Tibial nerve (tissue), 4 donors: ENCODE data around the gene DYNC1LI1. TPM values are rescaled to one million over a fixed set of nuclear protein-coding genes. Genes with fewer than 3 reads are reported as not detected.

Experiments
- DNase-seq, 2 donors: peaks; one replicate each; pipeline ENCODE4 v3.0.0-alpha.2; 2019; ENCODE audit warnings: low spot score in 2 of 2
- H3K27ac ChIP-seq, 4 donors: fragments of 200-600 bp; sonication (generic) in 3 of 4; one replicate each; pipeline ENCODE4 v1.5.1; 2017 to 2019; ENCODE audit warnings: mild to moderate bottlenecking in 1 of 4
- H3K27me3 ChIP-seq, 2 donors: fragments of 200-600 bp; sonication (generic) in 1 of 2; one replicate each; pipeline versions ENCODE4 v1.5.1 to v1.6.0; 2017 to 2019
- H3K36me3 ChIP-seq, 3 donors: fragments of 200-600 bp; sonication (generic); one replicate each; pipeline ENCODE4 v1.5.1; 2018 to 2019
- H3K4me1 ChIP-seq, 4 donors: fragments of 200-600 bp; sonication (generic) in 3 of 4; one replicate each; pipeline ENCODE4 v1.5.1; 2017 to 2019
- H3K4me3 ChIP-seq, 4 donors: fragments of 200-600 bp; sonication (generic) in 3 of 4; one replicate each; pipeline ENCODE4 v1.5.1; 2017 to 2019; ENCODE audit warnings: mild to moderate bottlenecking in 1 of 4, moderate library complexity in 1 of 4
- H3K9me3 ChIP-seq, 4 donors: fragments of 200-600 bp; sonication (generic) in 3 of 4; one replicate each; pipeline ENCODE4 v1.5.1; 2017 to 2019
- CTCF ChIP-seq, 5 experiments: fragments of 200-600 bp in 3 of 5; fragments of 450-650 bp in 2 of 5; sonication (generic) in 3 of 5; IDR thresholded peaks; one replicate each; pipeline ENCODE4 v1.5.1; 2016 to 2019; ENCODE audit warnings: antibody characterized with exemption in 5 of 5, mild to moderate bottlenecking in 3 of 5, moderate library complexity in 2 of 5
- EP300 ChIP-seq, 2 donors: sonication (generic); formaldehyde crosslinking; IDR thresholded peaks; one replicate each; pipeline ENCODE4 v1.6.1; 2017; ENCODE audit warnings: antibody characterized with exemption in 2 of 2, mild to moderate bottlenecking in 1 of 2
- POLR2A ChIP-seq, 2 donors: fragments of 450-650 bp; IDR thresholded peaks; one replicate each; pipeline ENCODE4 v1.6.1; 2017; ENCODE audit warnings: antibody characterized with exemption in 2 of 2, mild to moderate bottlenecking in 2 of 2, moderate library complexity in 2 of 2
- WGBS, 2 donors: methylation state at CpG; one replicate each; pipeline ENCODE4 v1.1.5; 2018; 5-methylcytosine and 5-hydroxymethylcytosine counted together
- total RNA-seq, 4 donors: library from RNA; depleted of rRNA; stranded (reverse); fragments of >200 nt; gene quantifications; one replicate each; pipeline ENCODE4 v1.1.0, GENCODE V29; 2016

Gene DYNC1LI1
- total RNA-seq, 4 donors from 2014 or later = 19.0 to 39.6 (median 23.9) TPM

GRCh38 chr3:32552013-32552412 is 18.6 kb downstream of the DYNC1LI1 start:
- Histone ChIP-seq H3K4me1 (peaks cover 0 to 26% (median 0%) of the 10 kb centered on the region in 4 donors), H3K27me3 (no peaks in the 10 kb centered on the region)

GRCh38 chr3:32551496-32551895 is 19.2 kb downstream of the DYNC1LI1 start:
- no peak overlapping the region for H3K4me3 ChIP-seq
- no peaks in the 10 kb centered on the region for H3K27me3 ChIP-seq
- H3K4me1 ChIP-seq = peaks cover 0 to 26% (median 0%) of the 10 kb centered on the region in 4 donors
- TF ChIP-seq POLR2A (IDR thresholded peaks at IDR 0.05) (no peak), CTCF (IDR thresholded peaks at IDR 0.05) (no peak), EP300 (IDR thresholded peaks at IDR 0.05) (no peak)
- peaks cover 0 to 4% (median 0%) of the 10 kb centered on the region in 3 donors for H3K36me3 ChIP-seq
- H3K27ac ChIP-seq = no peak overlapping the region
- no peak for DNase-seq
- no peaks in the 10 kb centered on the region for H3K9me3 ChIP-seq

More at GRCh38 chr3:32552013-32552412, 18.6 kb downstream of the DYNC1LI1 start:
- no peaks in the 10 kb centered on the region for H3K9me3 ChIP-seq
- no peak for TF ChIP-seq EP300 (IDR thresholded peaks at IDR 0.05)
- no peak for TF ChIP-seq POLR2A (IDR thresholded peaks at IDR 0.05)
- TF ChIP-seq CTCF (IDR thresholded peaks at IDR 0.05) = no peak
- H3K27ac ChIP-seq = no peak overlapping the region
- no peak for DNase-seq
- no peak overlapping the region for H3K4me3 ChIP-seq
- 94 to 95% methylated on average over 1 of the region's 1 CpG for WGBS, 2 donors
- no peaks in the 10 kb centered on the region for H3K36me3 ChIP-seq

GRCh38 chr3:32551087-32551486 is 19.6 kb downstream of the DYNC1LI1 start:
- no peaks in the 10 kb centered on the region for H3K27me3 ChIP-seq
- no peak for TF ChIP-seq CTCF (IDR thresholded peaks at IDR 0.05)
- peaks cover 0 to 8% (median 0%) of the 10 kb centered on the region in 3 donors for H3K36me3 ChIP-seq
- 89 to 96% methylated on average over 2 of the region's 2 CpGs for WGBS, 2 donors
- H3K9me3 ChIP-seq = no peaks in the 10 kb centered on the region
- H3K4me3 ChIP-seq = no peak overlapping the region
- no peak for DNase-seq
- H3K27ac ChIP-seq = no peak overlapping the region
- peaks cover 0 to 26% (median 0%) of the 10 kb centered on the region in 4 donors for H3K4me1 ChIP-seq

- H3K4me3 ChIP-seq = no peak overlapping the region
- TF ChIP-seq EP300 (IDR thresholded peaks at IDR 0.05) = no peak
- TF ChIP-seq POLR2A (IDR thresholded peaks at IDR 0.05) = no peak
- TF ChIP-seq CTCF (IDR thresholded peaks at IDR 0.05) = no peak
- no peaks in the 10 kb centered on the region for H3K4me1 ChIP-seq
- H3K27ac ChIP-seq = no peak overlapping the region
- peaks cover 0 to 18% (median 0%) of the 10 kb centered on the region in 3 donors for H3K36me3 ChIP-seq
- H3K9me3 ChIP-seq = no peaks in the 10 kb centered on the region
- H3K27me3 ChIP-seq = no peaks in the 10 kb centered on the region
- no peak for DNase-seq
Measured at GRCh38 chr3:32545305-32545704, 25.4 kb downstream of the DYNC1LI1 start.

GRCh38 chr3:32544894-32545293 is 25.8 kb downstream of the DYNC1LI1 start:
- H3K4me3 ChIP-seq = no peak overlapping the region
- H3K27ac ChIP-seq = no peak overlapping the region
- TF ChIP-seq CTCF (IDR thresholded peaks at IDR 0.05) = no peak
- TF ChIP-seq EP300 (IDR thresholded peaks at IDR 0.05) = no peak
- no peak for TF ChIP-seq POLR2A (IDR thresholded peaks at IDR 0.05)
- H3K27me3 ChIP-seq = no peaks in the 10 kb centered on the region
- H3K9me3 ChIP-seq = no peaks in the 10 kb centered on the region
- no peaks in the 10 kb centered on the region for H3K4me1 ChIP-seq
- 72 to 78% methylated on average over 2 of the region's 2 CpGs for WGBS, 2 donors
- no peak for DNase-seq
- H3K36me3 ChIP-seq = peaks cover 0 to 22% (median 0%) of the 10 kb centered on the region in 3 donors
